NCI-H1105 treated with DMSO at 0.1 percent for 48 hours (cell line): ENCODE measurements around the gene JMJD7.
A peak's percentile ranks its signal among the peaks of the same experiment; 100 is the strongest.

Experiments used
- DNase-seq: peaks from one replicate; lab custom pipeline; 2025; lab: John Stamatoyannopoulos, UW

JMJD7 gene

DNA sequence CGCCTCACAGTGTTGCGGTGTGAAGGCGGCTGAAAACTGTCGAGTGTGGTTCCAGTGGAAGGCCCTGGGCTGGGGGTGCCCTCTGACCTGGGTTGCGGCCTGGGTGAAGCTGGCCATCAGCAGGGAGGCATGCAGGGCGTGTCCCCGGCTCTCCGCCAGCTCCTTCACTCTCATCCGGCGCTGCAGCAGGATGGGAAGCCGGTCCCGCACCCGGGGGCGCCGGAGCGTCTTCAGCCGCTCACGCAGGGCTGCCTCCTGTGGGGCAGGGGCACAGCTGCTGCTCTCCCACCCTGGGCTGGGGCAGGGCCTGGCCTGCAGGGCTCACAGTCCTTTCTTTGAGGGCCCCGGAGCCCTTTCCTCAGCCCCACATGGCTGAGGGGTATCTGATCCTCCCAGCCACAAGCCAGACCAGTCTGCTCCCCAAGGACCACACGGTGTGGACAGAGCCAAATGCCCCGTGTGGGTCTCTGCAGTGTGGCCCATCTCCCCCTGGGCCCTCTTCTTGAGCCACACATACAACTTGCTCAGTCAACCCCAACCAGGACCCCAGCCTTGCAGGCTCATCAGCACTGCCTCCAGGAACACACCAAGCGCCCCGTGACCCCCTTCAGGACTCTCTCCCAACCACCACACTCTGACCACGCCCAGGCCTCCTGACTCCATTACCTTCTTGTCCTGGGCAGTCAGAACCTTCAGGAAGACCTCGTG lies 39.1 kb downstream of the JMJD7 start:
- no peak for DNase-seq

DNA sequence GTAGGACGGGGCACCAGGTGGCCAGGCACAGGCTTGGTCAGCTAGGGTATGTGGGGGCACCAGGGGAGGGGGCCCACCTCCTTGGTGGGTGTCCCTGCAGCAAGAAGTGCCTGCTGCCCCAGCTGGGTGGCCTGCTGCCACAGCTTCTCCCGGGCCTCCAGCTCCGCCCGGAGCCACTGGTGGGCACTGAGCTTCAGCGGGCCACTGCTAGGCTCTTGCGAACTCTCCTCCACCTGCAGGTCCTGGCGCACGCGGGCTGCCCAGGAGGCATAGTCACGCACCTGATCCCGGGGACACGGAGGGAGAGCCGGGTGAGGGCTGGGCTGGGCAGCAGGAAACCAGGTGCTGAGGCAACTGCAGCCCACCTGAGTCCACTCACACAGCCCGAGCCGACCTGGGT lies 40.4 kb downstream of the JMJD7 start:
- no peak for DNase-seq

DNA sequence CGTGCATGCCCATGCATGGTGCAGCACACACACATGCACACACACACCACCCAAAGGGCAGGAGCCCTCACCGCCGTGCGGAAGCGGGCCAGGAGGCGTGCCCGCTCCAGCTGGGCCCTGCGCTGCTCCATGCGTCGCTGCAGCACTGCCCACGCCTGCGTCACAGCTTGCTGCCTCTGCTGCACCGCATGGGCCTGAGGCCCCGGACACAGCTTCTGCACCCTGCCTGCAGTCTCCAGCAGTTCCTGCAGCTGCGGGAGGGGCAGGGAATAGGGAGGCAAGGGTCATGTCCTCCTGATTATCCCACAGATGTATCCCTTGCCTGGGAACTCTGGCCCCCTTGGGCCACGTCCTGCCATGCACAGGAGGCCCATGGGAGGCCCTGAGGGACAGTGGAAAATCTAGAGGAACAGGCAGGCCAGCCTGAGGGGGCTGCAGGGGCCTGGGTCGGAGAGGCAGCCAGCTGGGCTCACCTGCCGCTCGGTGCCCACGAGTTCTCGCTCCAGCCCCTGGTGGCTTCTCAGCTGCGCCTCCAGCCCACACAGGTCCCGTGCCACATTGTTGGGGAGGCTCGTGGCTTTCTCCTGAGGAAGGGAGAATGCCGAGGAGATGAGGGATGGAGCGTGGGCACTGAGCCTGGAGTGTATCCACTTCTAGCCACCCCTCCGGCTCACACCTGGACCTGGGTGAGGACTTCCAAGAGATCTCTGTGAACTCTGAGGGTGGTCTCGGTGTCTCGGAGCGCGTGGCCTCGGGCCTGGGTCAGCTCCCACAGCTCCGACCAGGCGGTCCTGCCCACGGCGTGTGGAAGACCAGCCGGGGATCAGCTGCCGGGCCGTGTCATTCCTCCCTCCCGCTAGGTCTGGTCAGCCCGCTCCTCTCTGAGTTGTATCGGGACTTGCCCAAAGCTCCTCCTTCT lies 42.1 kb downstream of the JMJD7 start:
- DNase-seq = no peak

DNA sequence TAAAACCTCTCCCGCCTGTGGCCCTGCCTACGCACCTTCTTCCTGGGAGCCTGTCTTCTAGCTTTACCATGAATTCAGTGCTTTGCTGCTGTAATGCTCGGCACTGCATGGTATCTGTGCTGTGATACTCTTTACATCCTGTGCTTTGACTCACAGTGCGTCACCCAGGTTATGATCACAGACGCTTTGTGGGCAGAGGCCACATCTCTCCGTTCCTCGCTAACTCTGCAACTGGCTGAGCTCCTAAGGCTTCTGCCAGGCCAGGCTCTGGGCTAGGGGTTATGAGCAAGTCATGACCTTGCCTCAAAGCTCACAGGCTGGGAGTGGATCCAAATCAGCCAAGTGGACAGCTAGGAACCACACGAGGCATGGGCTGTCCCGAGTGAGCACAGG lies 42.8 kb downstream of the JMJD7 start:
- no peak for DNase-seq

- DNase-seq = no peak
Observed at GRCh38 chr15:41871175-41871905, 43.4 kb downstream of the JMJD7 start.

DNA sequence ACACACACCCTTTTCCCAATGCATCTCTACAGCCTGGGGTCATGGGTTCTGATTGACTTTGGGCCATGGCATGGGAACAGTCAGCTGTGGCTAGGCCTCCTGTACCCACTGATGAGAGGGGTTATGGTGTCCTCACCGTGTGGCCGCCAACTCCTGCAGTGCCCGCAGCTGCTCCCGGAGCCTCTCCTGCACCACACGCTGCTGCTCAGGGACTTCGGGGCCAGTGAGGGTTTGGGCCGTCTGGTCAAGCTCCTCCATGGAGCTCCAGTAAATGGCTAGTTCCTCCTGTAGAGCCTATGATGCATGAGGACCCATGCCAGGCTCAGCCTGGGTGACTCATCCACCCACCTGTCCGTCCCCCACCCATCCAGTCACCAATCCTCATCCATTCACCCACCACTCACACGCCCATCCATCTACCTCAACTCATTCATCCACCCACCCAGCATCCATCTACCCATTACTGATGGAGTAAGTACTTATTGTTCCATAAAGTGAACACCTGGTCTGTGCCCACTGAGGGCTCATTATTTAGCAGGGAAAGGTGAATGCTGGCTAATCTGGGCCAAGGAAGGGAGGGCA lies 44.4 kb downstream of the JMJD7 start:
- DNase-seq = no peak

DNA sequence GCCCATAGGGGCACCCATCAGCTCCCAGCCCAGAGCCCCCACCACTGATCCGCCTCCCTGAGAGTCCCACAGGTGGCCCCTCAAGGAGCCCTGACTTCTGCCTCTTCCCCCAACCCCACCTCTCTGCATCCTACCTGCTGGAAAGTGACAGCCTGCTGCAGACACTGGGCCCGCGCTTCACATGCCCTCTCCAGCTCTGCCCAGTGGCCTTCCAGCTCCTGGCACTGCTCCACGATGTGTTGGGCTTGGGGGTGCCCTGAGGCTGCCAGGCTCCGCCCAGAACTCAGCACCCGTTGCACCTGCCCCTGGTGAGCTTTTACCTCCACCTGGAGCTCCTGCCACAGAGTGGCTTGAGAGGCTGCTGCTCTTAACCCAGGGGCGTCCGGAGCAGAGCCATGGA lies 45.8 kb downstream of the JMJD7 start:
- peak; percentile 57 for DNase-seq

DNA sequence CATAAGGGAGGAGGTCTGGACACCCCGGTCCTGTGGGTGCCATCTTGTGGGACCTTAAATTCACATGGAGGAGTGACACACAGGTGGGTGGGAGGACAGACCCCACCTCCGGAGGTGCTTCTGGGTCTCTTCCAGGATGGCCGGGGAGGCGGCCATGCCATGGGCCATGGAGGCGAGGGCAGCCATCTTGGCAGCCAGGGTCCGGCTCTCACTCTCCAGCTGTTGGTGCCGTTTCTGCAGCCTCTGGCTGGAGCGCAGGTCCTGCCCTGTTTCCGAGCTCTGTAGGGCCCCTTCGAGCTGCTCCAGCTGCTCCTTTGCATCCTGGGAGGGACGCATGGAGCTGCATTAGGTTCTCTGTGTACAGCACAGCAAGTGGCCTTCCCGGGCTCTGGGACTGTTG lies 46.8 kb downstream of the JMJD7 start:
- no peak for DNase-seq

DNA sequence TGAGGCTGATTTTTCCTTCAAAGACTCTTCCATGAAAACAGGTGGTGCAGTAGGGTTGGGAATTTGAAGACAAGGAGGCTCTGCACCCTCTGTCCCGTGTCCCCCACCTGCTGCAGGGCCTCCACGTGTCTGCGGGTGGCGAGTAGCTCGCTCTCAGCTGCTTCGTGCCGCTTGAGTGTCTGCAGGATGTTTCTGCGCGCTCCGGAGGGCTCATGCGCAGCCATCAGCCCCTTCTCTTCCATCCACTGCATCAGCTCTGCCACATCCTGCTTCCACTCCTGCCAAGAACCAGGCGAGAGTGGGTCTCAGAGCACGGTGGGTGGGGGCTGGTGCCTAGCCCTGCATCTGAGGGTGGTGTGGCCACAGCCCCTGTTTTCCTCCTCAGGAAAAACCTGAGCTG lies 48.1 kb downstream of the JMJD7 start:
- no peak for DNase-seq

- peak; percentile 72 for DNase-seq
Observed at GRCh38 chr15:41876689-41877088, 48.8 kb downstream of the JMJD7 start.

DNA sequence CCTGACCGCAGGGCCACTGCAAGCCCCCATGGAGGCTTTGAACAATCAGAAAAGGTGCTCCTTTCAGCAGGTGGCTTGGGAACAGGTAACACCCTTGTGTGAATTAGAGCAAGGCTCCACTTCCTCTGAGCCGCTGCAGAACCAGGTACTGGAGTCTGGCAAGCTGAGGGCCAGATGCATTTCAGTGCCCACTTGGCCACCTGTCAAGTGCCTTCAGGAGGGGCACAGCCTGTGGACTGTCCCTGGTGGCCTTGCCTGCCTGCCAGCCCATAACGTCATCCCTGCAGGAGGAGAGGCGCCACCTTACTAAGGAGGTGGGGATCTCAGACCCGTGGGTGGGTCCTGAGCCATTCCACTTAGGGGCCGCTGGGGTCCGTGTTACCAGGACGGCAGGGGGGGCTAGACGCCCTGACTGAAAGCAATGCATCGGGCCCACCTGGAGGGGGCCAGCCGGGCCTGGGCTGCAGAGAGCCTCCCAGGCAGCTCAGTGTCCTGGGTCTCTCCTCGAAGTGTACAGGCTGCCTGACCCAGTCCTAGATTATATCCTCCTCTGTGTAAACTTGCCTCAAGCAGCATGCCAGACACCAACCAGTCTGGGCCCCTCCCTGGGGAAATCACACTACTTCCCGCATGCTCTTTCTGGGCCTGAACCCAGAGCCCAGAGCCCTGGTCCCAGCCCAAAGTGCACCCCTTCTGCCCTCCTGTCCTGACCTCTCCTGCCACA lies 49.9 kb downstream of the JMJD7 start:
- no peak for DNase-seq

GRCh38 chr15:41878355-41878699 lies 50.4 kb downstream of the JMJD7 start:
- DNase-seq = no peak

DNA sequence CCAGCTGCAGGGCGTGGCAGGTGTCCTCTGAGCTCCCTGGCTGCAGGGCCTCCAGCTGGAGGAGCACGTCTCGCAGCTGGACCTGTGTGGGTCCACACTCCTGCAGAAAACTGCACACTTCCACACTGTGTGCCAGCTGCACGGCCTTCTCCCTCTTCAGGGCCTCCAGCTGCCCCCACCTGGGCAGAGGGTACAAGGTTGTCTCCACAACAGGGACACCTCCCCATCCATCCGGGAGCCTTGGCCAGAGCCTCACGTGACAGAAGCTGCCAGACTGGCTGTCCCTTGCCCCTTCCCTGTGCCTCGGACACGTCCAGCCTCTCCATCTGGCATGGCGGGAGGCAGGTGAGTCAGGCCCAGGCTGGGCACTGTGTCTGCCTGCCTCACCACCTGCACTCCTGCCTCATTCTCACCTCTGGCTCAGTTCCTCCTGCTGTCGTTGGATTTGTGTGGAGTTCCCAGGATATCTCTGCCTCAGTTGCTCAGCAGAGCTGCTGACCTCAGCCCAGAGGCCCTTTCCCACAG lies 51.5 kb downstream of the JMJD7 start:
- DNase-seq = no peak

DNA sequence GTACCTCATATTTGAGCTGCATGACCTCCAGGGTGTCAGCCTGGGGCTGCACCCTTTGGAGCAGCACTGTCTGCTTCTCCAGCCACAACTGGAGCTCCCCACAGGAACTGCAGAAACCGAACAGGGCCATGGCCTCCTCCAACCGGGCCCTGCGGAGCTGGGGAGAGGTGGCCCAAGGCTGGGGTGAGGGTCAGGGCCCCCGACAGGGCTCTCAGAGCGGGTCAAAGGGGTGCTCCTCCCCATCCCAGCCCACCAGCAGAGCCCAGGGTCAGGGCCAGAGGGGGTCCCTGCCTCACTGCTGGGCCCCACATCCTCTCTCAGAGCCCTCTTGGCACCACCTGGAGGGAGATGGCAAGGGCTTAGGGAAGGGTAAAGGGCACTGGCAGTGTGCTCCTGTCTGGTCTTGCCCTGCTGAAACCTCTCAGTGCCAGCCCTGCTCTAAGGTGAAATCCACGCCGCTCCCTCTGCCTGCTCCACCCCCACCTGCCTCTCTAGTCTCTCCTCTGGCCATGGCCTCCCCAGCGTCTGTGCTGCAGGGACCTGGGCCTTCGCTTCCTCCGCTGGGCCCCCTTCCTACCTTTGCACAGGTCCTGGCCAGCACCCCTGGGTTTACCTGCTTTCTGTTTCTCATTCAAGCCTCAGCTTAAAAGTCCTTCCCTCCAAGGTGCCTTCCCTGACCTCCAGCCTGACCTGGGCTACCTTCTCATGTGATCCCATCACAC lies 52.4 kb downstream of the JMJD7 start:
- no peak for DNase-seq

DNA sequence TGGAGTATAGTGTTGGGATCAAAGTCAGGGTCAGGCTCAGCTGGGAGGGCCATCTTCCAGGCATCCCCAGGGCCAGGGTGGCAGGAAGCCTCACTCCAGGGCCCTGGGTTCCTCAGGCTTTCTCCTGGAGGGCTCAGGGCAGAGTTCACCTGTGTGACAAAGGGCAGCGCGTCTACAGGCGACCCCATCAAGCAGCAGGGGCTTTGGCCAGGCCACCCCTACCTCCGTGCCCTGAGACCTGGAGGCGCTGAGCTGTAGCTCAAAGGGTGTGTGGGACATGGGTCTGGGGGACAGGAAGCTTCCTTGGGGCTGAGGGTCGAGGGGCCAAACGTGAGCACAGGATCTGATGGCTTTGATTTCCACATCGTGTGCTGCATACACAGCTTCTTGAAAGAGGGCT lies 53.2 kb downstream of the JMJD7 start:
- no peak for DNase-seq

- no peak for DNase-seq
Observed at GRCh38 chr15:41881550-41881919, 53.6 kb downstream of the JMJD7 start.

DNA sequence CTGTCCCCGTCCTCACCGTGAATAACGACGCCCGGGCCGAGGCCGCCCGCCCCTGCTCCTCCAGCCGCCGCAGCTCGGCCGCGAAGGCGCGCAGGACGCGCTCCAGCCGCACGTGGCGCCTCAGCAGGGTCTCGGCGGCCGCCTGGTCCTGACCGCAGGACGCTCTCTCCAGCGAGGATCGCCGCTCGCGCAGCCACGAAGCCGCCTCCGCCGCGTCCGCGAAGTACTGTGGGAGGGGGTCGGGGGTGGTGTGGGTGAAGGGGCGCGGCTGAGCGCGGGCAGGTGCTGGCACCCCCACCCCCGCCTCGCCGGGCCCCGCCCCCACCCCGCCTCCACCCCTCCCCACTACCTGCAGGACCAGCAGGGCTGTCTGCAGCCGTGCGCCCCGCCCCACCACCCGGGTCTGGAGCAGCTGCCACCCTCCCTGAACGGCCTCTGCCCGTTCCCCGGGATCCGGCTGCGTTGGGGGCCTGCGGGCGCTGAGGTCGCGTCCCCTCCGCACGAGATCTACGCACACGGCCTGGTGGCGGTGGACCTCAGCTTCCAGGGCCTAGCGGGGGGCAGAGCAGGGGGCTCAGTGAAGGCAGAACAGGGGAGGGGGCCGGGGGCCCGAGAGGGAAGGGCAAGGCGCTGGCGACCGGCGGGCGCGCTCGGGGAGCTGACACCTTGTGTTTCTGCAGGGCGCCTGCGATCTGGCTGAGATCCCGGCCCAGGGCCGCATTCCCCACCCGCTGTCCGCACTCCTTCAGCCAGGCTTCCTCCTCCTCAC lies 54.2 kb downstream of the JMJD7 start:
- no peak for DNase-seq

DNA sequence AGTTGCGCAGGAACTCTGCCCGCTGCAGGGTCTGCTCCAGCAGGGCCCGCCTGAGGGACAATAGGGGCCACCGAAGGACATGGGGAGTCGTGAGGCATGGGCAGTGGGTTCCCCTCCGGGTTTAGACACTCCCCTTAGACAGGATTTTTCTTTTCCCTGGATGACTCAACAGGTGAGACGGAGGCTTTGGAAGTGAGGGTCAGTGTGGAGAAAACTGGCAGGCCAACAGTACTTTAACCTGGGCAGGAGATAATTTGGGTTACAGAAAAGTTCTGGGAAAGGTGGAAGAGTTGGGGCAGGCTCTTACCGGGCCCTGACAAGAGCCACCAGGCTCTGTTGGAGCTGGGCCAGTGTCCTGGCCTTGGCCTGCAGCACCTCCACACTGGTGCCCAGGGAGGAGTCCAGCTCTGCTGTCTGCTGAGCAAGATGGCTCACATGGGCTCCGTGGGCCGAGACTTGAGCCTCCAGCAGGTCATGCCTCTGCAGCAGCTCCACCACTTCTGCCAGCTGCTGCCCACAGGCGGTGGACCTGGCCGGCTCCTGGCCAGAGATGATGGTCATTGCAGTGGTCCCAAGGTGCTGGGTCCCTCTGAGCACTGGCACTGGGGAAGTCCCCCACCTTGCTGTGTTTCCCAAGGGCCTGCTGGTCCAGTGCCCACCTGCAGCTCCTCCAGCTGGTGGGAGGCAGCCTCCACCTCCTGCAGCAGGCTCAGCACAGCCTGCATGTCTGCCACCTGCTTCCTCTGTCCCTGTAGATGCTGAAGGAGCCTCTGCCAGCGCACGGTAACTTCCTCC lies 55.0 kb downstream of the JMJD7 start:
- no peak for DNase-seq

DNA sequence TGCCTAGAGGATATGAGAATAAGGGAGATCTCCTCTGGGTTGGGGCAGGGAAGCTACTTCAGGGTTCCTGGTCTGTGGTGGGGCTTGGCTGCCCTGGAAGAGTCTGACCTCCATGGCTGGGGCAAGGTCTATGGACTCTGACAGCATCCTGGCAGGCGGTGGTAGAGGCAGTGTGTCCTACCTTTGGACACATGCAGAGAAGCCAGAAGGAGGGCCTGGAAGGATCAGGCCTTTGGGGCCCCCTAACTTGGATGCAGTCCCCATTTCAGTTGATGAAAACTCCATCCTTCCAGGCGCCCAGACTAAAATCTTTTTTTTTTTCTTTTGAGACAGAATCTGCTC lies 55.6 kb downstream of the JMJD7 start:
- DNase-seq = no peak

GRCh38 chr15:41884458-41884857 lies 56.6 kb downstream of the JMJD7 start:
- no peak for DNase-seq
